IMR-90 (cell line): Measurements from ENCODE around the gene TLCD5. TPM values are rescaled to one million over a fixed set of nuclear protein-coding genes. Genes with fewer than 3 reads are reported as not detected.
A peak's percentile ranks its signal among the peaks of the same experiment; 100 is the strongest.

ENCODE experiments used
- ATAC-seq: fragments of 200-7000 bp; cut with Tn5 transposase; 2 replicates; pipeline ENCODE4 v1.9.1; 2020; ENCODE audit warnings: low read depth, mild to moderate bottlenecking, moderate library complexity
- BruUV-seq: library from RNA; stranded (reverse); fragments of 400-500 nt; replicated peaks from 2 replicates; lab custom pipeline; 2021; lab: Mats Ljungman, UMichigan
- CTCF ChIA-PET: fragments of 300-600 bp; formaldehyde crosslinking; extraction: SDS; loops from one replicate; lab custom pipeline; 2021; ENCODE audit warnings: antibody characterized with exemption; lab: Yijun Ruan, JAX
- POLR2A ChIA-PET: fragments of 300-600 bp; sonication (Branson Sonifier 250); formaldehyde crosslinking; loops from one replicate; lab custom pipeline; 2022; ENCODE audit warnings: antibody characterized with exemption; ENCODE audit not compliant: unreplicated experiment; lab: Charles Lee
- DNase-seq: peaks from one replicate; pipeline ENCODE4 v3.0.0; 2013
- H2AFZ ChIP-seq: replicated peaks from 2 replicates; pipeline ENCODE3; 2013; ENCODE audit warnings: low read length, mild to moderate bottlenecking; ENCODE audit not compliant: poor library complexity
- H2AK5ac ChIP-seq: 2 replicates; pipeline ENCODE4 v1.6.1; 2013; ENCODE audit warnings: low read depth, low read length, inconsistent platforms
- H2AK9ac ChIP-seq: replicated peaks from 2 replicates; pipeline ENCODE3; 2013; ENCODE audit warnings: mild to moderate bottlenecking, low read depth, low read length, moderate library complexity; ENCODE audit not compliant: poor library complexity
- H2BK120ac ChIP-seq: 2 replicates; pipeline ENCODE4 v1.6.1; 2013; ENCODE audit warnings: low read depth, low read length, inconsistent platforms
- H2BK15ac ChIP-seq: 3 replicates; pipeline ENCODE4 v1.6.1; 2013; ENCODE audit warnings: low read depth, low read length, inconsistent platforms
- H2BK20ac ChIP-seq: 2 replicates; pipeline ENCODE4 v1.6.1; 2013; ENCODE audit warnings: low read depth, mild to moderate bottlenecking, inconsistent platforms, low read length, moderate library complexity
- H2BK5ac ChIP-seq: 2 replicates; pipeline ENCODE4 v1.6.1; 2013; ENCODE audit warnings: mild to moderate bottlenecking, low read depth, low read length, inconsistent platforms; ENCODE audit not compliant: poor library complexity, severe bottlenecking
- H3K14ac ChIP-seq: replicated peaks from 2 replicates; pipeline ENCODE4 v1.6.1; 2013; ENCODE audit warnings: low read depth, low read length, inconsistent platforms
- H3K18ac ChIP-seq: 2 replicates; pipeline ENCODE4 v1.6.1; 2013; ENCODE audit warnings: low read depth, low read length, control low read depth
- H3K23ac ChIP-seq: 2 replicates; pipeline ENCODE4 v1.6.1; 2013; ENCODE audit warnings: low read depth, low read length, inconsistent platforms
- H3K27ac ChIP-seq: 2 replicates; pipeline ENCODE4 v1.5.1; 2013; ENCODE audit warnings: mild to moderate bottlenecking, control low read depth, low read length; ENCODE audit not compliant: insufficient read depth
- H3K27me3 ChIP-seq: 2 replicates; pipeline ENCODE4 v1.6.1; 2013; ENCODE audit warnings: low read length; ENCODE audit not compliant: control insufficient read depth, insufficient read depth
- H3K36me3 ChIP-seq: 2 replicates; pipeline ENCODE4 v1.6.1; 2013; ENCODE audit warnings: low read length, mixed read lengths; ENCODE audit not compliant: control insufficient read depth, insufficient read depth
- H3K4ac ChIP-seq: 2 replicates; pipeline ENCODE4 v1.6.1; 2013; ENCODE audit warnings: low read depth, low read length, inconsistent platforms
- H3K4me1 ChIP-seq: 2 replicates; pipeline ENCODE4 v1.6.1; 2013; ENCODE audit warnings: low read length, mixed read lengths; ENCODE audit not compliant: control insufficient read depth, insufficient read depth
- H3K4me2 ChIP-seq: 2 replicates; pipeline ENCODE4 v1.6.1; 2013; ENCODE audit warnings: low read depth, mild to moderate bottlenecking, control low read depth, low read length, moderate library complexity
- H3K4me3 ChIP-seq: 2 replicates; pipeline ENCODE4 v1.5.1; 2013; ENCODE audit warnings: low read depth, mild to moderate bottlenecking, control low read depth, low read length, moderate library complexity; ENCODE audit not compliant: insufficient read depth
- H3K56ac ChIP-seq: 2 replicates; pipeline ENCODE4 v1.6.1; 2013; ENCODE audit warnings: low read length, inconsistent platforms; ENCODE audit not compliant: insufficient read depth; ENCODE audit errors: extremely low read depth
- H3K79me1 ChIP-seq, 2 experiments: 2 replicates each; pipeline ENCODE4 v1.6.1; 2013; ENCODE audit warnings: low read length in 2 of 2, inconsistent platforms in 1 of 2, low read depth in 1 of 2
- H3K9ac ChIP-seq: 2 replicates; pipeline ENCODE4 v1.6.1; 2013; ENCODE audit warnings: low read depth, low read length, control low read depth
- H3K9me1 ChIP-seq: 2 replicates; pipeline ENCODE4 v1.6.1; 2013; ENCODE audit warnings: low read length, inconsistent platforms; ENCODE audit not compliant: insufficient read depth
- H3K9me3 ChIP-seq: 2 replicates; pipeline ENCODE4 v1.6.1; 2013; ENCODE audit warnings: low read length; ENCODE audit not compliant: control insufficient read depth, insufficient read depth
- H4K20me1 ChIP-seq: 2 replicates; pipeline ENCODE4 v1.6.1; 2013; ENCODE audit warnings: low read length, inconsistent platforms; ENCODE audit not compliant: insufficient read depth
- H4K5ac ChIP-seq: 2 replicates; pipeline ENCODE4 v1.6.1; 2013; ENCODE audit warnings: mild to moderate bottlenecking, low read depth, low read length, control low read depth
- H4K8ac ChIP-seq, 2 experiments: 2 replicates each; pipeline ENCODE4 v1.6.1; 2013; ENCODE audit warnings: low read depth in 2 of 2, low read length in 2 of 2, control low read depth in 1 of 2, inconsistent platforms in 1 of 2
- H4K91ac ChIP-seq: 2 replicates; pipeline ENCODE4 v1.6.1; 2013; ENCODE audit warnings: low read depth, low read length, inconsistent platforms; ENCODE audit not compliant: insufficient read depth
- BHLHE40 ChIP-seq: fragments of 150-350 bp; IDR thresholded peaks from 2 replicates; pipeline ENCODE4 v1.6.1; 2016; ENCODE audit warnings: mild to moderate bottlenecking, low read depth, low read length
- CEBPB ChIP-seq: IDR thresholded peaks from 2 replicates; pipeline ENCODE4 v1.6.1; 2012; ENCODE audit warnings: low read depth, low read length, improper control_type of control experiment
- NFE2L2 ChIP-seq: fragments of 150-350 bp; IDR thresholded peaks from 2 replicates; pipeline ENCODE4 v1.6.1; 2016; ENCODE audit warnings: low read depth, mild to moderate bottlenecking, low read length
- RFX5 ChIP-seq: IDR thresholded peaks from 2 replicates; pipeline ENCODE4 v1.8.0; 2012; ENCODE audit warnings: low read depth, mild to moderate bottlenecking, low read length, moderate library complexity
- WGBS, 2 experiments: methylation state at CpG; one replicate each; pipeline versions ENCODE4 v1.1.5 to v1.1.7; 2013; ENCODE audit warnings: missing lambda C conversion rate in 2 of 2; ENCODE audit not compliant: insufficient read length in 1 of 2; ENCODE audit errors: extremely low coverage in 2 of 2; 5-methylcytosine and 5-hydroxymethylcytosine counted together
- dilution Hi-C: fragments of 300-500 bp; cut with HindIII; formaldehyde crosslinking; loops from one replicate; pipeline ENCODE4 v1.14.3; 2018; ENCODE audit warnings: low sequenced_read_pairs; ENCODE audit not compliant: unreplicated experiment
- in situ Hi-C: fragments of 300-500 bp; cut with MboI; formaldehyde crosslinking; loops from 3 replicates; pipeline ENCODE4 v1.14.3; 2019; ENCODE audit warnings: low sequenced_read_pairs, inconsistent platforms, mixed read lengths
- intact Hi-C: fragments of 100-400 bp; cut with micrococcal nuclease; formaldehyde crosslinking; loops from 2 replicates; pipeline ENCODE4 v1.10.0; 2022
- polyA plus RNA-seq, 3 experiments: library from polyadenylated mRNA; depleted of rRNA; stranded (reverse); fragments of >200 nt; gene quantifications; 2 replicates each; pipeline ENCODE4 v1.2.3, GENCODE V29; 2012; ENCODE audit warnings: low replicate concordance in 1 of 3
- total RNA-seq: library from RNA; depleted of rRNA; stranded (reverse); fragments of >200 nt; gene quantifications from 2 replicates; pipeline ENCODE4 v1.2.3, GENCODE V29; 2012

TLCD5 gene
- total and polyA plus RNA-seq, 2 of the 4 experiments (the other 2 are of a cell fraction), result 9.5 to 11.5 TPM

DNA sequence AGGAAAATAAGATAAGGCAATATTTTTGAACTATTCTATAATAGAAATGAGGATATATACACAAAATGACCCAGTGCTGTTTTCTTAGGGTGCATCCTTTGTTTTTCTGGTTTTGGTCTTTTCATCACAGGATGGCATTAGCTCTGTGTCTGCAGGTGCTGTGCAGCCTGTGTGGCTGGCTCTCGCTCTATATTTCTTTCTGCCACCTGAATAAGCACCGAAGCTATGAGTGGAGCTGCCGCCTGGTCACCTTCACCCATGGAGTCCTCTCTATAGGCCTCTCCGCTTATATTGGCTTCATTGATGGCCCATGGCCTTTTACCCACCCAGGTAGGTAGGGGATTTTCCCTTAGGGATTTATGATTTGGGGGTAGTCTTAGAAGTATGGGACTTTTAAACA, 2.2 kb downstream of the TLCD5 start:
- no peak for ATAC-seq
- no peak overlapping the region for H3K9ac ChIP-seq
- intact Hi-C loops, result no loop called here
- H3K14ac ChIP-seq, result 0 out of 2 replicates have a peak overlapping the region, but pooled peaks have one; percentile 34
- peak overlapping the region; percentile 52; the same call in 1 of the 2 replicates for H3K27ac ChIP-seq
- H2AK9ac ChIP-seq, result no peak overlapping the region
- H3K56ac ChIP-seq, result no peak overlapping the region
- no peaks in the 10 kb centered on the region for H3K27me3 ChIP-seq
- H3K23ac ChIP-seq, result no peak overlapping the region
- H4K5ac ChIP-seq, result peak overlapping the region; percentile 25; the same call in 1 of the 2 replicates
- H3K36me3 ChIP-seq, result peaks cover 9% of the 10 kb centered on the region
- peaks cover 18% of the 10 kb centered on the region for H3K9me1 ChIP-seq
- H3K4me1 ChIP-seq, result peaks cover 15% of the 10 kb centered on the region
- in situ Hi-C loops, result loop anchor here (25.0 kb wide), 1 partner anchor 110 kb away; no protein-coding TSS in a partner anchor
- H3K9me3 ChIP-seq, result no peaks in the 10 kb centered on the region
- ChIA-PET CTCF (interaction anchor here (1.3 kb wide), 1 partner anchor 24 kb away, joined by 5 read pairs; no protein-coding TSS in a partner anchor), POLR2A (no interaction called here)
- TF ChIP-seq NFE2L2 (no peak), BHLHE40 (no peak), CEBPB (no peak), RFX5 (no peak)
- H4K91ac ChIP-seq, result no peak overlapping the region
- peak overlapping the region; percentile 67; the same call in 1 of the 2 replicates for H2AK5ac ChIP-seq
- peak overlapping the region; percentile 67 for H2BK5ac ChIP-seq
- dilution Hi-C loops, result no loop called here
- H3K18ac ChIP-seq, result no peak overlapping the region
- no peak overlapping the region for H2AFZ ChIP-seq
- no peak for DNase-seq
- H2BK20ac ChIP-seq, result no peak overlapping the region
- H3K79me1 ChIP-seq, result peaks cover 30 to 50% of the 10 kb centered on the region in 2 experiments
- H2BK15ac ChIP-seq, result no peak overlapping the region
- WGBS, 2 experiments, result 90% methylated on average over 2 of the region's 4 CpGs; no CpG with 5 or more reads in 1 of the 2 experiments
- 0 out of 2 replicates have a peak overlapping the region, but pooled peaks have one; percentile 26 for H3K4me2 ChIP-seq
- no peak overlapping the region; a peak in 1 of 4 replicates for H4K8ac ChIP-seq
- H2BK120ac ChIP-seq, result no peak overlapping the region
- no peak overlapping the region for H3K4ac ChIP-seq
- no TSS peak for BruUV-seq
- H3K4me3 ChIP-seq, result no peak overlapping the region
- peaks cover 4% of the 10 kb centered on the region; the same call in 1 of the 2 replicates for H4K20me1 ChIP-seq
